ENCODE data around the gene SNRPD2.

DNA sequence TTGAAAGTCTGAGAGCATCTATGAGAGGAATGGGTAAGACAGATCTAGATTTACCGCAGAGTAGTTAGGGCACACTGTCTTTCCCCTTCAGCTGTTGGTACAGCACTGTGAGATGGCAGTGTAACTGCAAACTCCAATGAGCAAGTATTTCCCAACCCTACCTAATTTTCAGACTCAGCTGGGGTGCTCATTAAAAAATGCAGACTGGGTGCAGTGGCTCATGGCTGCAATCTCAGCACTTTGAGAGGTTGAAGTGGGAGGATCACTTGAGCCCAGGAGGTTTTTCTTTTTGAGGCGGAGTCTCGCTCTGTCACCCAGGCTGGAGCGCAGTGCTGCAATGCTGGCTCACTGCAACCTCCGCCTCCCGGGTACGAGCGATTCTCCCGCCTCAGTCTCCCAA, 13.4 kb upstream of the SNRPD2 start:
- TF ChIP-seq, protein P1, sequence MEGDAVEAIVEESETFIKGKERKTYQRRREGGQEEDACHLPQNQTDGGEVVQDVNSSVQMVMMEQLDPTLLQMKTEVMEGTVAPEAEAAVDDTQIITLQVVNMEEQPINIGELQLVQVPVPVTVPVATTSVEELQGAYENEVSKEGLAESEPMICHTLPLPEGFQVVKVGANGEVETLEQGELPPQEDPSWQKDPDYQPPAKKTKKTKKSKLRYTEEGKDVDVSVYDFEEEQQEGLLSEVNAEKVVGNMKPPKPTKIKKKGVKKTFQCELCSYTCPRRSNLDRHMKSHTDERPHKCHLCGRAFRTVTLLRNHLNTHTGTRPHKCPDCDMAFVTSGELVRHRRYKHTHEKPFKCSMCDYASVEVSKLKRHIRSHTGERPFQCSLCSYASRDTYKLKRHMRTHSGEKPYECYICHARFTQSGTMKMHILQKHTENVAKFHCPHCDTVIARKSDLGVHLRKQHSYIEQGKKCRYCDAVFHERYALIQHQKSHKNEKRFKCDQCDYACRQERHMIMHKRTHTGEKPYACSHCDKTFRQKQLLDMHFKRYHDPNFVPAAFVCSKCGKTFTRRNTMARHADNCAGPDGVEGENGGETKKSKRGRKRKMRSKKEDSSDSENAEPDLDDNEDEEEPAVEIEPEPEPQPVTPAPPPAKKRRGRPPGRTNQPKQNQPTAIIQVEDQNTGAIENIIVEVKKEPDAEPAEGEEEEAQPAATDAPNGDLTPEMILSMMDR (optimal IDR thresholded peaks at IDR 0.05 in 1 of 3, IDR thresholded peaks at IDR 0.05 in 1 of 3, conservative IDR thresholded peaks at IDR 0.05 in 1 of 3; ENCODE audit: extremely low read depth in 1 of 3, insufficient read depth in 2 of 3, low read length in 3 of 3): no peak
- TF ChIP-seq EZH2 (IDR thresholded peaks at IDR 0.05; ENCODE audit: low read length): no peak

Measured in keratinocyte (primary cell).